GM20000 (cell line): ENCODE measurements around the gene FSCN2.

Experiments
- DNase-seq: peaks from one replicate; pipeline ENCODE4 v3.0.0; 2012; ENCODE audit warnings: low spot score
- TF ChIP-seq, protein P1 (sequence below): IDR thresholded peaks from 2 replicates; pipeline ENCODE4 v1.5.1; 2012; ENCODE audit warnings: mild to moderate bottlenecking, control low read depth; ENCODE audit errors: extremely low read depth, missing control alignments

The FSCN2 gene

GRCh38 chr17:81492706-81493105 is 35.5 kb upstream of the FSCN2 start:
- TF ChIP-seq, protein P1, sequence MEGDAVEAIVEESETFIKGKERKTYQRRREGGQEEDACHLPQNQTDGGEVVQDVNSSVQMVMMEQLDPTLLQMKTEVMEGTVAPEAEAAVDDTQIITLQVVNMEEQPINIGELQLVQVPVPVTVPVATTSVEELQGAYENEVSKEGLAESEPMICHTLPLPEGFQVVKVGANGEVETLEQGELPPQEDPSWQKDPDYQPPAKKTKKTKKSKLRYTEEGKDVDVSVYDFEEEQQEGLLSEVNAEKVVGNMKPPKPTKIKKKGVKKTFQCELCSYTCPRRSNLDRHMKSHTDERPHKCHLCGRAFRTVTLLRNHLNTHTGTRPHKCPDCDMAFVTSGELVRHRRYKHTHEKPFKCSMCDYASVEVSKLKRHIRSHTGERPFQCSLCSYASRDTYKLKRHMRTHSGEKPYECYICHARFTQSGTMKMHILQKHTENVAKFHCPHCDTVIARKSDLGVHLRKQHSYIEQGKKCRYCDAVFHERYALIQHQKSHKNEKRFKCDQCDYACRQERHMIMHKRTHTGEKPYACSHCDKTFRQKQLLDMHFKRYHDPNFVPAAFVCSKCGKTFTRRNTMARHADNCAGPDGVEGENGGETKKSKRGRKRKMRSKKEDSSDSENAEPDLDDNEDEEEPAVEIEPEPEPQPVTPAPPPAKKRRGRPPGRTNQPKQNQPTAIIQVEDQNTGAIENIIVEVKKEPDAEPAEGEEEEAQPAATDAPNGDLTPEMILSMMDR = no peak
- DNase-seq = no peak

DNA sequence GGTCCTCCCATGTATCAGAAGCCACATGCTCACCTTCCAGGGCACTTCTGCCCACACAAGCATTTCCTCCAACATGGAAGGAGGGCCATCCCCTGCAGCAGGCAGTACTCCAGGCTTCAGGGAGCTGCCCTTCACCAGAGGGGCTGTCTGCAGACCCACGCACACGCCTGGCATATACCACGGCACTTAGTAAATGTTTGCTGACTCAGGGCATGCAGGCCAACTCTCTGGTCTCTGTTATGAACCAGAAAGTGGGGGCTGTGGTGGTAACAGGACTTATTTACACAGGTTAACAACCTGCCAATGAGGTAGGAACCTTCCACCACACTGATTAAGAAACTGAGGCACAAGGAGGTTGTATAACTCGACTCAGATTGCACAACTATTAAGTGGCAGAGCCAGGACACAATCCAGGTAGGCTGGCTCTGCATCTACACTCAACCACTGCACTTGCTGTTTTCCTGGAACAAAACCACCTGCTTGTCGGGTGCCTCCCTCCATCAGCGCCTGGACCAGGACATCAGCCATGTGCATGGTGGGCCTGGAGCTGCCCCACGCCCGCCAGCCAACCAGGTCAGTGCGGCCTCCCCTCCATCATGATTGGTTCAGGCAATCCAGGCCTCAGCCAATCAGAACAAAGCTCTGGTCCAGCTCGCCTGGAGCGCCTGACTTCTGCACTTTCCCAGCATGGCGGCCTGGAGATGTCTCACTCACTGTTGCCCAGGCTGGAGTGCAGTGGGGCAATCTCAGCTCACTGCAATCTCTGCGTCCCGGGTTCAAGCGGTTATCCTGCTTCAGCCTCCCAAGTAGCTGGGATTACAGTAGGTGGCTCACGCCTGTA is 34.8 kb upstream of the FSCN2 start:
- no peak for DNase-seq
- TF ChIP-seq, protein P1 = no peak

GRCh38 chr17:81494626-81495377 is 33.4 kb upstream of the FSCN2 start:
- DNase-seq = no peak
- TF ChIP-seq, protein P1 = no peak

DNA sequence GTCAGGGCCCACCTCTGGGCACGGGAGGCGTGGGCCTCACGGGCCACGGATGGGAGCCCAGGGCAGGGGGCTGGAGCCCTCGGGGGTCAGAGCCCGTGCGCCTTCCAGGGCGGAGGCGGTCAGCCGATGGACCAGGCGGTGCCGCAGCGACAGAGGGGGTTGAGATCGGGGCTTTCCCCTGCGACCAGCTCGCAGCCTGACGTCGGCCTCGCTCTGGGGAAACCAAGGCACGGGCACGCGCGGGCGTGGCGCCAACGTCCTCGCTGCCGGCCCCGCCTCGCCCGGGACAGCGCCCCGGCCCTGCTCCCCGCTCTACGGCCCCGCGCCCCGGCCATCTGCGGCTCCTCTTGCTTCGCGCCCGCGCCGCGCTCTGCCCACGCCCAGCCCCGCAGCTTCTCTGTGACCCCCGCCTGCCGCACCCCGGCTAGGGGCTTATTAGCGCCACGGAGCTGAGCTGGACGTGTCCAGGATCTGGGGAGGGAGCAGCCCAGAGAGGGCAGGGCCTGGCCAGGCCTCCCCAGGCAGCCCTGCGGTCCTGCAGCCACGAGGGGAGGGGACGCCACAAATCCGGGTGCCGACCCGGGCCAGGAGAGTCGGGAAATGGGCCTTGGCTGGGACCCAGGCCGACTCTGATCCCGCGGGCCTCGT is 29.1 kb upstream of the FSCN2 start:
- no peak for DNase-seq
- TF ChIP-seq, protein P1 = no peak

DNA sequence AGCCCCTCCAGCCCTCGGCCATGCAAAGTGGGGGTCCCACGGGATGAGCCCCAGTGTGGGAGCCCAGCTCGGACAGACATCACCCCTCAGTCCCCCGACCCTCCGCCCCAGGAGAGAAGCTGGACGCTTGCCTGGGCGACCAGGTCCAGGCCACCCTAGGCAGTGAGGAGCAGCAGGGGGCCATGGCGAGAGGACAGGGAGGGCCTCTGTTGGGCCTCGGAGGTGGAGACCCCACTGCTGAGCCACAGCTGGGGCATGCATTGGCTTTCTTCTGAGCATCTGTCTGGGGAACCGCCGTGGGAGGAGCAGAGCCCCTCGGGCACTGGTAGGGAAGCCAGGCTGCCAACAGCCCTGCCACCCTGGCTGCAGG is 28.6 kb upstream of the FSCN2 start:
- no peak for DNase-seq
- TF ChIP-seq, protein P1 = no peak

- no peak for DNase-seq
- TF ChIP-seq, protein P1 = no peak
Observed at GRCh38 chr17:81500047-81500446, 28.1 kb upstream of the FSCN2 start.
